Measurements from ENCODE around the gene PYROXD2. TPM values are rescaled to one million over a fixed set of nuclear protein-coding genes. Genes with fewer than 3 reads are reported as not detected.

The PYROXD2 gene
- total RNA-seq, 1 donor from 2014 or later = 1.4 TPM

DNA sequence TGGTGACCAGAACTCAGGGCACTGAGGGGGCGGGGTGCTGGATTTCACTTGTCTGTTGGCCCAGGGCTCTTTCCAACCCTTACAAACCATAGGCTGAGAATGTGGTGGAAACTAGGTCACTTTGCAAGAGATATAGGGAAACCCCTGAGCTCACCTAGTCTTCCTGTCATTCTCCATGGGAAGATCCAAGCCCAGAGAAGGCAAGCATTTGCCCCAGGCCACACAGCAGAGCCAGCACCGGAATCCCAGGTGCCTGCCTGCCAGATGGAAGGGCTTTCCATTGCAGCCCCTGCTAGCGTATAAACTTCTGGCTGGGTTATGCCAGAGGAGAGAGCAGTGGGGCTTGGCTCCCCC is 427 bp downstream of the PYROXD2 start:
- no peak for DNase-seq

DNA sequence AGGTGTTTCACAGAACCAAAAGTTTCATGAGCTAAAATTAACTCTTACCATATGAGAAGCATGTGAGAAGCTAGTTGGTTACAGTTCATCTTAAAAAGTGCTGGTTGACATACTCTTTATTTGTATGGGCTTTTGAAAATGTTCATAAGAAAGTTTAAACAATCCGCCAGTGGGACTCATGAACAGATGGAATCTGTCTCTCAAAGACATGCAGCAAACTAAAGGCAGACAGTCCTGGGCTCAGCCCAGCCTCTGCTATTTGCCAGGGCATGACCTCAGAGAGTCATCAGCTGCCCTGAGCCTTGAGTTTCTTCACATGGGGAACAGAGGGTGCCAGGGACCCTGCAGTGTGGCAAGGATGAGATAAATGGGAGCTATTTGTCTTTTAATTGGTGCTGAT is 3.2 kb downstream of the PYROXD2 start:
- no peak for DNase-seq

DNA sequence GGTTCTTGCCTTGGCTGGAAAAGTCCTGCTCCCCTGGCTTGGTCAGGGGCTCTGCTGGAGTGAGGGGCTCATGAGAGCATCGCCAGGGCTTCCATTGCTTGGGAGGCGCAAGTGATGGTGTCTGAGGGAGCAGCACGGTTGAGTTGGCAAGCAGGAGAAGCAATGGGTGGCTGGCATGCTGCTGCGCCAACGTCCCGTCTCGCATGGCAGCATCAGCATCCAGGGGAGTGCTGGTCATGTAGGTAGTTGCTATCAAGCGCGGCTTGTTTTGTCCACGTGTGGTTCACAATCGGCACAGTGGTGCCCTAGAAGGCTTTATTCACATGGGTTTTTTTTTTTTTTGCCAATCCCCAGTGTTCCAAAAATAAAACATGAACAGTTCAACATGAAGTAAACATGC is 3.8 kb downstream of the PYROXD2 start:
- DNase-seq = no peak

DNA sequence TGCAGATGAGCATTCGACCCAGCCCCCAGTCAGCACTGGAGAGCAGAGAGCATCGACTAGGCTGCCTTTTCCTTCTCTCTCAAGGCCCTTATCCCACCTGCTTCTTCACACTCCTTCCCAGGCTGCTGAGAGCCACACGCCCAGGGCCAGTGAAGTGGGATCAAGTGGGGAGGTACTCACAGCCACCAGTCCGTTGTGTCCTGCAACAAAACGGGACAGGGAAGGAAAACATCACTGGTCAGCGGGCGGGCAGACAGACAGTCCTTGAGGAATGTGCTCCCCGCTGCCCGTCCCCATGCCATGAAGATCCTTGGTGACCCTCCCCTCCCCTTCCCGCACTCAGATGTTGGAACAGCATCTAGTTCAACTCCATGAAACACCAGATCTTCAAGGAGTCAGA is 4.2 kb downstream of the PYROXD2 start:
- DNase-seq = no peak

DNA sequence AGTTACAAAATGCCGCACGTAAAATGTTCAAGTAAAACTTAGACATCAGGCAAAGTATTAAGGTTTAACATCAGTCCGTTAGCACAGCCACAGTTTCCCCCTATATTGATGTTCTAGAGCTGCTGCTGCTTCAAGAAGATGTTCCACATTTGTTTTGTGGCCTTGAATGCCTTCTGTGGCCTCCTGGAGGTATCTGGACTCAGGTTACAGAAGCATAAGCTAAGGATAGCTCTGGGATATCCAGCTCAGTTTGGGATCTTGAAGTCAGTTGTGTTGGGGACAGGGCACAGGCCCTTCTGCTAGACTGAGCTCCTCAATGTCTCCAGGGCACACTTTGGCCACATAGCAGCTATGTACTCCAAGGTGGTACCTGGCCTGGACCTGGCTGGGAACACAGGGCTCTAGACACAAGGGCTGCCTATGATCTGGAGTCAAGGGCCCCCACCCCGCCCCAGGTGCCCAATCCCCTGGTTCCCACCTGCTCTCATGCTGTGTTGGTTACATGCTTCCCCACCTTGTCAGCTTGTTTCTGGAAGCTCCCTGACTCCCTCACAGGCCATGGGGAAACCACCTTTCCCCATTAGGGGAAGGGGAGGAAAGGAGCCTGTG is 4.7 kb downstream of the PYROXD2 start:
- DNase-seq = no peak

DNA sequence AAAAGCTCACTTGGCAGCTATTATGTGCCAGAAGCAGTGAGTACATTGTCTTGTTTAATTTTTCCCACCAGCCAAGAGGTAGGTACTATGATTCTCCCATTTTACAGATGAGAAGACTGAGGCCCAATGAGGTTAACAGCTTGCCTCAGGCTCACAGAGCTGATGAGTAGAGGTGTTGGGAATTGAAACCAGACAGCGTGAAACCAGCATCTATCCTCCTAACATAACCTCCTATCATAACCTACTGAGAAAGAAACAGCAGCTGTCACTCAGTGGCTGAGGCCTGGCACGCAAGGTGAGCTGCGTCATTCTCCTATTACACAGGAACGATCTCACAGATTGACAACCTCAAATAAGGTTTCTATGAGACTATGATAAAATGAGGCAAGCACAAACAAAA is 6.2 kb downstream of the PYROXD2 start:
- no peak for DNase-seq

DNA sequence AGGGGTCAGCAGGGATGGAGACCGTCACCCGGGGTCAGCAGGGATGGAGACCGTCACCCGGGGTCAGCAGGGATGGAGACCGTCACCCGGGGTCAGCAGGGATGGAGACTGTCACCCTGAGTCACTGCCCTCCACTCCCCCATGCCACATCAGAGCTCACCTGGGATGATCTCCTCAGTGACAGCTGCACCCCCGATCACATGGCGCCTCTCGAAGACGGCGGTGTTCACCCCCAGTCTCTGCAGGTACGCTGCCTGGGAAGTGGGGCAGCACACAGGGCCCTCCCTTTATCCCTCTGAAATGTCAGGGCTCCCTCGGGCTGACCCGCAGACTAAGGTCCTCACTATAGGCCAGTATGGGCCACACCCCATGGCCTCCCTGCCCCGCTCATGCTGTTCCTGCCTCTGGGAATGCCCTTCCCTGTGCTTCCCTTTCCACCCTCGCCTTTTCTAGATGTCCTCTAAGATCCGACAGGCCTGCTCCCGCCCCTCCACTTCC is 7.2 kb downstream of the PYROXD2 start:
- DNase-seq = no peak

DNA sequence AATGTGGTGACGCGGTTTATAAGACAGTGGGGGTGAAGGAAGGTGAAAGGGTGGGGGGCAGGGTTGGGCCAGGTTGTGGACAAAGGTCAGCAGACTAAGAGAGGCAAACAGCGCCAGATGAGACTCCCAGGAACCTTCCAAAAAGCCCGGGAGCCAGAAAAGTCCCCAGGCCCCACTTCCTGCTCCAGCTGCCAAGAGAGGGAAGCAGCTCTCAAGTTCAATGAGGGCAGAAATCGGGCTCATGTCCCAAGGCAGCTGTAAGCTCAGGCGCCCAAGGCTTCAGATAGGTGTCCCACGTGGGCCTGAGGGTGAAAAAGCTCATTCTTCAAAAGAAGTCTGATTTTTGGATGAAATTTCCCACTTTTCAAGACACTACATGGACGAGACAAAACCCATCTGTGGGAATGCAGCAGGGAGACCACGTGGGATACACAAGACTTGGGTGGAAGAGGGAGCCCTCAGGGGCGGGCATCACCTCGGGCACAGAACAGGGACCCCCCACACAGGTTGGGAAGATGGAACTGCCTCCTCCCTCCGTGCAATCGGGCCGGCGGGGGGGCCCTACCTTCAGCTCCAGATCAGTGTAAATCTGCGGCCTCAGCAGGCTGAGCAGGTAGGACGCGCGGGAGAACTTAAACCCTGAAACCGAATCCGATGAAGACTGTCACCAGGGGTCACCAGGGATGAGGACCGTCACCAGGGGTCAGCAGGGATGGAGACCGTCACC is 7.8 kb downstream of the PYROXD2 start:
- DNase-seq = no peak

DNA sequence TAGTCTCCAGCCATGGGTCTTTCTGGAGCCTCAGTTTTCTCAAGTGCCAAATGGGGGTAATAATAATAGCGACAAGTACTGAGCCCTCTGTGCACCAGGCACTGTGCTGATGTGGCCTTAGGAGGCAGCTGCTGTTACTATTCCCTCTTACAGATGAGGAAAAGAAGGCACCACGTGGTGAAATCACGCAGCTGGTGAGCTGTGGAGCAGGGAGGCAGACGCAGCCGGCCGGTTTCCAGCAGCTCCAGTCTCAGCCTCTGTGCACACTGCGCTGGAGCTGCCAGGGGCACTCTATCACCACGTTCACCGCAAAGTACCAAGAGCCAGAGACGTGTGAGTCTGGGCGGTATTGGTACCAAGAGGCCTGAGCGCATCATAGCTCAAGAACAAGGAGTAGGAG is 9.6 kb downstream of the PYROXD2 start:
- no peak for DNase-seq

DNA sequence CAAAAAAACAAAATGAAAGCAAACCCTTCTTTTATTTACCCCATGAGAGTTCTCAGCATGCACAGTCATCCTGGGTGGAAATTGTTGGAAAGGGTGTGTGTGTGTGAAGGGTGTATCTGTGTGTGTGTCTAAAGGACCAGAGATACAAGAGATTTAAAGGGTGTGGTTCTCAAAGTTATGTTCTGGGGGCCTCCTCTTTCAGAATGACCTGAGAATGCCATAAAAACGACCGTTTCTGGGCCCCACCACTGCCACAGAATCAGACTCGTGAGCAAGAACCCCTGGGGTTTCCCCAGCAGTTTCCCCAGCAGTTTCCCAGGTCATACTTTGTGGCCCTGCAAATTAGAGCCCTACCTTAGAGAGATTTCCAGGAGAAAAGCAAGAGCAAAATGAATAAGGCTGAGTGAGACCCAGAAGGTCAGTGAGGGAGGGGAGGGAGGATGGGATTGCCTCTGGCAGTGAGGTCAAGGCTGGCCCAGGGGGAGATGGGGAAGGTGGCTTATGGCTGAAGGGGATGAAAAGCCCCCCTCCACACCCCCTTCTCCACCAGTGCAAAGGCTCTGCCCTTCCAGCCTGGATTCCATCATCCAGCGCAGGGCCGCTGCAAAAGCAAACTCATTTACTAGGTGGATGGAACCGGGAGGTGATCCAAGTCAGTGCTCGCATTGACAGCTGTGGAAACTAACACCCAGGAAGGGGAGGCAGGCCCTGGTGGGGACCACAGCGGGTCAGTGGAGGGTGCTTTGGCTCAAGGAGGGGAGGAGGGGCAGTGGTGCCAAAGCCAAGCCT is 10.2 kb downstream of the PYROXD2 start:
- no peak for DNase-seq

DNA sequence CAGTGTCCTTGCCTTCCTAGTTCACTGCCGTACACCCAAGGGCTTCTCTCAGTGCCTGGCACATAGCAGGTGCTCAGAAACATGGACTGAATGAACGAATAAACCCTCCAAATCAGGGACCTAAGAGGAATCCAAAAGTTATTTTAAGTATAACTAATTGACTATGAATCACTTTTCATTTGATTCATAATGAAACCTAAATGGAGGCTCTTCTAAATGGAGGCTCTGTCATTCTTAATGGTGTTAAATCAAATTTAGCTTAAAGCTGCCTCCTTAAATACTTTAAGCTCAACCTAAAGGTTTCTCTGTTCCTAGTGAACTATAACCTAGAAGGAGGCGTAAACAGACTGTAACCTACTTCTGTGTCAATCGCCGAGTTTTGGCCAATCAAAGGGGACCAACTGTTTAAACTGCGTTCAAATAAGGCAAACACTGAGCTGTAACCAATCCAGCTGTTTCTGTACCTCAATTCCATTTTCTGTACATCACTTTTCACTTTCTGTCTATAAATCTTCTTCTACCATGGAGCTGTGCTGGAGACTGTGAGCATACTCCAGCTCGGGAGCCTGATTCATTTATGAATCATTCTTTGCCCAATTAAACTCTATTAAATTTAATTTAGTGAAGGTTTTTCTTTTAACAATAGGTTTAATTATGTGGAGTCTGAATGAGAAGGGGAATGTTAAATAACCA is 11.0 kb downstream of the PYROXD2 start:
- DNase-seq = no peak

DNA sequence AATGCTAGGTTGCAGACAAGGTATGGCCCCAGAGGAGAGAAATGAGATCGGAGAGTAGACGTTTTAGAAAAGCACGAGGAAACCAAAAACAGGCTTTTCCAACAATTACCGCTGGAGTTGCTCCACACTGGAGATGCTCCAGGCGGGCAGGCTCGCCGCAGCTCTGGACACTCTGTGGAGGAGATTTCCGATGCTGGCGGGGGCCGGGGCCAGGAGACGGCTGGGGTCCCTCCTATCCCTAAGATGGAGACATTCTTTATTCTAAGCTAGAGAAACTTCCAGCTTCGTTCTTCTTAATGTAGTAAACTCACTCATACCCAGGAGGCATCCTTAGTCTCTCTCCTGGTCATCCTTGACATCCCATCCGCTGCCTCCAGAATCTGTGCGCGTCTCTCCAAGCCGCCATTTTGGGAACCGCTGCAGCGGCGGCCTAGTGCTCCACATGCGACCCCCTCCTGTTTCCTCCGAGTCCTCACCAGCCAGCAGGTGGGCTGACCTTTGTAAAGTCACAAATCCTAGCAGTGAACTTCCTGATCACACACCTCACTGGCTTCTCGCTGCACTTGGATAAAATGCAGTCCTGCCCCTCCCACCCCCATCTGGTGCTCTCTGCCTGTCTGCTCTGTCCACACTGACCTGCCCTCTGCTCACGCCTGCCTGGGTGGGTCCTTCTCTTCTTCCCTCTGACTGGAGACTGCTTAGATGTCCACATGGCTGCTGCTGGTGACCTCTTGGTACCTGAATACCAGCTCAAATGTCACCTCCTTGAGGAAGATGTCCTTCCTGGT is 11.9 kb downstream of the PYROXD2 start:
- no peak for DNase-seq

DNA sequence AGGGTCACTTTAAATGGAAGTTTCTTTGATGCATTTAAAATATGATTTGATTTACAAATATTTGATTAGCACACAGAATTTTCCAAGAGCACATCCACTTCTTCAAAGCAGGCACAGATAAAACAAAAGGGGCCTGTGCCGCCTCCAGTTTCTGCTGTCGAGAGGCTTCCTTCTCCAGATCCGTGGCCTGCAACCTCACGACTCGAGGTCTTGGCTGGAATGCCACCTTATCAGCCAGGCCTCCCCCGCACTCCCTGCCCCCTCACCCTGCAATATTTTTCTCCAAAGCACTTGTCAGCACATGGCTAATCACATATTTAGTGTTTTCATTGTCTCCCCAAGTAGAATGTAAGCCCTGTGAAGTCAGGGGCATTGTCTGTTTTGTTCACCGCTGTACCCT is 12.5 kb downstream of the PYROXD2 start:
- no peak for DNase-seq

DNA sequence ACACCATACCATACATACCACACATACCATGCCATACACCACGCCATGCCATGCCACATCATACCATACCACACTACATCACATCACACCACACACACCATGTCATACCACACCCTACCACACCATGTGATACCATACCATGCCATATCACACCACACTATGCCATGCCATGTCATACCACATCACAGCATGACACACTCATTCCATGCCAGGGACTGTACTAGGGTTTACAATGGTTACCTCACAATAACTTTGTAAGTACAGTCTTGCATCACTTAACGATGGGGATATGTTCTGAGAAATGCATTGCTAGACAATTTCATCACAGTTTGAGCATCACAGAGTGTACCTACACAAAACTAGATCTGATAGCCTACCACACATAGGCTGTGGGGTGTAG is 14.5 kb downstream of the PYROXD2 start:
- no peak for DNase-seq

DNA sequence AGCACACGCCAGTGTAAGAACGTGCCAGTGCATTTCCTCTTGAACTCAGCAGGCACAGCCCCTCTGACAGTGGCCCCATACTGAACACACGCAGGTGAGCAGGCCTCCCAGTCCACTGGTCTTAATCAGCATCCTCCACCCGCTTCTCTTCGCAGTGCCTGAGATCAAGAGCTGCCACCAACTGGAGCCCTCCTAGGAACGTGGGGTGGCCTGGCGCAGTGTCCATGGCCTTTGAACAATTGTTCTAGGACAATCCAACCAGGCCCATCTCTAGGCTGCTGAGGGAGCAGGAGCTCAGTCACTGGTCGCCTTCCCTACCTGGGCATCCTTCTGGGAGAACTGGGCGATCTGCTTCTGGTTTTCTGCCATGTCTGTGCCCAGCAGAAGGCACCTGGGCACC is 15.2 kb downstream of the PYROXD2 start:
- DNase-seq = no peak

DNA sequence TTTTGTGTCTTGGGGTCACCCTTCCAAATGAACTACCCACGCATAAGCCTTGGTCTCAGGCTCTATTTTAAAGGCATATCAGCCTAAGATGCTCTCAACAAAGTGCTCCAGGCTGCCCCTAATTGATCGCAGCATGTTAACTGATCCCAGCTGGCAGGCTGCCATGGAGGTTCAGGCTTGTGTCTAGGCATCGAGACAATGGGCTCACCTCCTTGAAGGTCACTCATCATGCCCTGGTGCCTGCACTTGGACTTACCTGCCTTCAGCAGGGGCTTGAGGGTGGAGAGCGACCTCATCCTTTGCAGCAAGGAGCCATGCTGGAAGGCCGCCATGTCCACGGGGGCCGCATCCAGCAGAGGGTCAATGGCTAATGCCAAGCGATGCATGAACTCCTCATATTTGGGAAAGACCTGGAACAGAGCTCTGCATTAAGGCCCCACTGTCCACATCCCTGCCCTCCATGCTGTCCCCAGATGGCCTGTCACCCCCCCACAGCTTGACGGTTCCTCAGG is 17.8 kb downstream of the PYROXD2 start:
- no peak for DNase-seq

DNA sequence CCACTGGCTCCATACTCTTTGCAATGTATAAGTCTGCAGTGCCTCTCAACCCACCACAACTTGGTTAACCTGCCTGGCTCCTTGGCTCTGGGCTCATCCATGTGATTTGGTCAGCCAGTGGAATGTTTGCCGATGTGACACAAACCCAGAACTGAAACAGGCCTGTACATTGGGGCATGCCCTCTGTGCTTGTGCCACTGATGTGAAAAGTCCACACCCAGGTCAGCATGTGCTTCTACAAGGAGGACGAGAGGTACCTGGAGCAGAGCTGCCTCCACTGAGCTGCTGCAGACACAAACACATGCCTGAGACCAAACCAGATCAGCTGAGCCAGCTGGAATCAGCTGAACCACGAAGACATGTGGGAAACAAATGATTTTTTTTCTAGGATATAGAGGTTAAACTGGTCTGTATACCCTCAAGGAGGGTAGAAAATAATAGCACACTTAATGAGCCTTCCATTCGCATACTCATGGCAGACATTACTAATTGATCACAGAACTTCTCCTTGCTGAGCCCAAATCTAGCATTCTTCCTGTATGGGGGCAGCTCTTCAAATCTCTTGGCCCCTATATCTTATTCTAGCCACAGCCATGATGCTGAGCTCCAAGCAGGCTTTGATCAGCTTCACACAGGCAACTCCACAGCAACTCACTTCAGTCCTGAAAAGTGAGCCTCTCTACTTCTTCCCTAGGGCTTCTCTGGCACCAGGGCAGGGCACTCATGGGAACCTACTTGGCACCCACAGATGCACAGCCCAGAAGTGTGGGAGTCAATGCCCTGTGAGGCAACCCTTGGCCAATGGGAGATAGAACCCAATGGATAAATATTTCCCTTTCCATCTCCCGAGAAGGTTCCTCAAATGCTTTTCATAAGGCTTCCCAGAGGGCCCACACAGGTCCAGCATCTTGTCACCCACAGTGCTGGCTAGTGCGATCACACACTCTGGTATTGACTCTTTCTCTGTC is 18.6 kb downstream of the PYROXD2 start:
- DNase-seq = no peak

DNA sequence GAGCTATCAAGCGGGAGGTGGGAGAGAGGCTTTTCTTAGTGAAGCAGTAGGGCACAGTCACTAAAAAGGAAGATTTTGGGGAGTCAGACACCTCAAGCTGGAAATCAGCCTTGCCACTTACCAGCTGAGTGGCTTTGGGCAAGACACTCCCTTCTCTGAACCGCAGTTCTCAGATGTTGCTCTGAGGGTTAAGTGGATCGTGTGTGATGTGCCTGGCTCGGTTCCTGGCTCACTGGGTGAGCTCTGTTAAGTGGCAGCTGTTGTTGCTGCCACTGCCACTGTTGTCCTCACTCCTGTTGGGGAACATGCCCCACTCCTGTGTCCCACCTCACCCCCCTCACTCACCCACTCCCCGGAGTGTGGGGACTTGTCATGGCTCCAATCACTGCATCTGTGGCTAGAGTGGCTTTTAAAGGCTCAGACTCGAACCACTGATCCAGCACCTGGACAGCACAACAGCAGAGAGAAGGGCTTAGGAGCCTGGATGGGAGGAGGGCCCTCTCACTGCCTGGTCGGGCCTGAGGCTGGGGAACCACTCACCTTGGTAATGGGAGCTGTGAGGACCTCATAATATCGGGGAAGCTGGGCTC is 20.0 kb downstream of the PYROXD2 start:
- DNase-seq = no peak

DNA sequence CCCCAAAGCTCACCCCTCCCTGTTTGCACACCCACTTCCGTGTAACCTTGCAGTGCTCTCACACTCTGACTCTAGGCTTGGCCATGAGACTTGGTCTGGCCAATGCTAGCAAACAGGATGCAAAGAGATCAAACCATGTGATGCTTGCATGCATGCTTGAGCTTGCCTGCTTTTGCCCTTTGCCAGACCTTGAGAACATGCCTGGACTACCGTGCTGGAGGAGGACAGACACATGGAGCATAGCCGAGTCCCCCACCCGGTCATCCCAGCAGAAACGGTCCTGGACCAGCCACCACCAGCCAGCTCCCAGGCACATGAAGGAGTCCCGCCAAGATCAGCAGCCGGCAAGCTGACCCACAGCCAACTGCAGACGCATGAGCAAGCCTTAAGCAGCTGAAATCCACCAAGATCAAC is 23.4 kb downstream of the PYROXD2 start:
- no peak for DNase-seq

DNA sequence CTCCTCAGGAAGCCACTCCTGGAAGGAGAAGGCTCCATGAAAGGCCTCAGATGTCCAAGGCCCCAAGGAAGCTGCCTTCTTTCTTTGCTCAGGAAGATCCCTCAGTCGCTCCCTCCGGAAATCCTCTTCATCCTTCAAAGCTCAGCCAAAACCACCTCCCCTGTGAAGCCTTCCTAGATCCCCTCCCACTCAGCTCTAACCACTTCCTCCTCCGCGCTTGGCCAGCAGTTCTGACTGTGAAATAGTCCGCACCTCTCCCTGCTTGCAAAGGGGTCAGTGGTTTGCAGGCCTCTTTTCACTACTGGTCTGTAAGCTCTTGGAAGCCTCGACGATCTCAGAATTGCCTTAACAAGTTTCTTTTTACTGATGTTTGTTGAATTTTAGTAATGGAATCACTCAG is 23.9 kb downstream of the PYROXD2 start:
- no peak for DNase-seq

All from occipital lobe (tissue), 2 donors.